Activated CD4-positive, CD25-positive, alpha-beta regulatory T cell (primary cell): ENCODE measurements around the gene LRRC47.

ENCODE experiments used
- DNase-seq, 4 experiments: peaks; one replicate each; lab custom pipeline; 2025; lab: John Stamatoyannopoulos, UW

Gene LRRC47

GRCh38 chr1:3732434-3733093 is 63.7 kb downstream of the LRRC47 start:
- no peak for DNase-seq

DNA sequence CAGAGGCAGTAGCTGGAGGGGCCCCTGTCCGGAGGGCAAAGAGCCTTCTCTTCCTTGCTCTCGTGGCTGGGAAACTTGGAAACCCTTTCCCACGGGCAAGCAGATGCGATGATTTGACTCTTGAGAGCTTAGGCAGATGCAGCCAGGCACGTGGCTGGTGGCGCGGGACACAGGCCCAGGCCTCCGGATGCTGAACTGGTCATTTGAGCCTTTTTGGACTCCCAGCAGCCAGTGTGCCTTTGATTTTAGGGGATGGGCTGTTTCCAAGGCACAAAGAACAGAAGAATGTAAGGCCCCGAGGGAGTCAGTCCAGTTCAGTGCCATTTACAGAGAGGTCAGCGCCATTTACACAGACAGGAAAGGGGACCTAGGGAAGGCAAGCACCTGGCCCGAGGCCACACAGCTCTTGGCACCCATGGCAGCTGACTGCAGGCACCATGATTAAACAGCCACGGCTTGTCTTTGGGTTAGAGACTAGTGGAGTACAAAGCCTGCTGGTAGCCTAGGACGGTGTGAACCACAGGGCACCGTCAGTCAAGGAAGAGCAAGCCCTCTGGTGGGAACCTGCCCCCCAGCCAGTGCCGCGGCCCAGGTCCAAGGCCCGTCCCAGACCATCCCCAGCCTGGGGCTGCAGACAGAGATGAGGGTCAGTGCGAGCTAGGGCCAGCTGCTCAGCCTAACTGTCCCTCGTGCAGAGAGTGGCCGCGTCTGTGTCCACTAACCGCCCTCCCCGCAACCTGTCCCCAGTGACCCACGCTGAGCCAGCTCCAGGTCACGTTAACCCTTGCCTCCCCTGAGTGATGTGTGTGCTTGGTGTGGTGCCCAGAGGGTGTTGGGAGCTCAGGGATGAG is 64.5 kb downstream of the LRRC47 start:
- DNase-seq = no peak

- no peak for DNase-seq
Measured at GRCh38 chr1:3730543-3731247, 65.6 kb downstream of the LRRC47 start.

GRCh38 chr1:3729594-3730542 is 66.4 kb downstream of the LRRC47 start:
- DNase-seq = no peak
